ENCODE data around the gene ZNF143.

DNA sequence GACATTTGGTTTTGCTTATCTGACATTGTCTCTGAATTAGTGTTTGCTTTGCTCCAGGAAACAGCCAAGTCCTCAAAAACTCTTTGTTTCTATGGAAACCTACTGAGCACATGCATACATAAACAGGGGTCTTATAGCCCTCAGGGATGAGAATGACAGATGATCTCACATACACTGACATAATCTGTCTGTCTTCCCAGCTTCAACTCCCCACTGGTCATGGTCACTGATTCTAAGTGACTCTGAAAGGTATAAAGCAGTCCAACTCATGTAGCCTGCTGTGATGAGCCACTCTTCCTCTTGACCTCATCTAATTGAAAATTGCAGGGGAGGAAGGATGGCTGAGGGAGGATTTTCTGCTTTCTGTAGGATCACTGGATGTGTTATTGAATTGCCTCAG, 12.6 kb downstream of the ZNF143 start:
- TF ChIP-seq EZH2phosphoT487 (IDR thresholded peaks at IDR 0.05; ENCODE audit: borderline replicate concordance) = no peak
- TF ChIP-seq, protein P1, sequence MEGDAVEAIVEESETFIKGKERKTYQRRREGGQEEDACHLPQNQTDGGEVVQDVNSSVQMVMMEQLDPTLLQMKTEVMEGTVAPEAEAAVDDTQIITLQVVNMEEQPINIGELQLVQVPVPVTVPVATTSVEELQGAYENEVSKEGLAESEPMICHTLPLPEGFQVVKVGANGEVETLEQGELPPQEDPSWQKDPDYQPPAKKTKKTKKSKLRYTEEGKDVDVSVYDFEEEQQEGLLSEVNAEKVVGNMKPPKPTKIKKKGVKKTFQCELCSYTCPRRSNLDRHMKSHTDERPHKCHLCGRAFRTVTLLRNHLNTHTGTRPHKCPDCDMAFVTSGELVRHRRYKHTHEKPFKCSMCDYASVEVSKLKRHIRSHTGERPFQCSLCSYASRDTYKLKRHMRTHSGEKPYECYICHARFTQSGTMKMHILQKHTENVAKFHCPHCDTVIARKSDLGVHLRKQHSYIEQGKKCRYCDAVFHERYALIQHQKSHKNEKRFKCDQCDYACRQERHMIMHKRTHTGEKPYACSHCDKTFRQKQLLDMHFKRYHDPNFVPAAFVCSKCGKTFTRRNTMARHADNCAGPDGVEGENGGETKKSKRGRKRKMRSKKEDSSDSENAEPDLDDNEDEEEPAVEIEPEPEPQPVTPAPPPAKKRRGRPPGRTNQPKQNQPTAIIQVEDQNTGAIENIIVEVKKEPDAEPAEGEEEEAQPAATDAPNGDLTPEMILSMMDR (conservative IDR thresholded peaks at IDR 0.05; ENCODE audit: low read length) = no peak
